Liver (tissue), 9 donors: Measurements from ENCODE around the gene GRAMD1A. TPM values are rescaled to one million over a fixed set of nuclear protein-coding genes. Genes with fewer than 3 reads are reported as not detected.

ENCODE experiments used
- DNase-seq: peaks from one replicate; pipeline ENCODE4 v3.0.0-alpha.2; 2017; ENCODE audit warnings: low spot score
- H3K27ac ChIP-seq, 2 donors: one replicate each; pipeline ENCODE4 v1.7.0; 2013; ENCODE audit warnings: inconsistent platforms in 2 of 2, low read length in 2 of 2, control low read depth in 1 of 2, low read depth in 1 of 2, mild to moderate bottlenecking in 1 of 2
- H3K27me3 ChIP-seq, 4 donors: one replicate each; pipeline versions ENCODE4 v1.6.1 to v1.7.0; 2013; ENCODE audit warnings: low read length in 3 of 4, inconsistent platforms in 1 of 4, mild to moderate bottlenecking in 1 of 4, moderate library complexity in 1 of 4; ENCODE audit not compliant: control insufficient read depth in 4 of 4, insufficient read depth in 4 of 4
- H3K36me3 ChIP-seq, 4 donors: one replicate each; pipeline versions ENCODE4 v1.6.1 to v1.7.0; 2013; ENCODE audit warnings: low read length in 3 of 4, mild to moderate bottlenecking in 3 of 4, low read depth in 1 of 4, moderate library complexity in 1 of 4; ENCODE audit not compliant: control insufficient read depth in 4 of 4, insufficient read depth in 3 of 4
- H3K4me1 ChIP-seq, 4 donors: one replicate each; pipeline versions ENCODE4 v1.6.1 to v1.7.0; 2013; ENCODE audit warnings: low read length in 3 of 4, mild to moderate bottlenecking in 3 of 4, moderate library complexity in 1 of 4; ENCODE audit not compliant: control insufficient read depth in 4 of 4, insufficient read depth in 4 of 4
- H3K4me3 ChIP-seq, 3 donors: one replicate each; pipeline versions ENCODE4 v1.6.1 to v1.7.0; 2013; ENCODE audit warnings: low read length in 3 of 3, control low read depth in 1 of 3, low read depth in 1 of 3, mild to moderate bottlenecking in 1 of 3
- H3K9ac ChIP-seq, 2 donors: one replicate each; pipeline ENCODE4 v1.7.0; 2013; ENCODE audit warnings: low read length in 2 of 2, mild to moderate bottlenecking in 2 of 2, moderate library complexity in 2 of 2, control low read depth in 1 of 2, low read depth in 1 of 2
- H3K9me3 ChIP-seq, 4 donors: one replicate each; pipeline versions ENCODE4 v1.6.1 to v1.7.0; 2013; ENCODE audit warnings: low read length in 3 of 4; ENCODE audit not compliant: control insufficient read depth in 4 of 4
- ATF3 ChIP-seq: IDR thresholded peaks from 2 replicates; pipeline ENCODE4 v1.6.1; 2016; ENCODE audit warnings: antibody characterized with exemption
- CTCF ChIP-seq: fragments of 150-350 bp; IDR thresholded peaks from 2 replicates; pipeline ENCODE4 v1.5.1; 2017; ENCODE audit warnings: improper control_type of control experiment, low read depth, low read length; ENCODE audit not compliant: missing input control
- EGR1 ChIP-seq, 2 donors: IDR thresholded peaks; 2 replicates each; pipeline ENCODE4 v1.6.1; 2016 to 2018; ENCODE audit warnings: antibody characterized with exemption in 2 of 2, low read depth in 2 of 2
- FOXA1 ChIP-seq: IDR thresholded peaks from 2 replicates; pipeline ENCODE4 v1.6.1; 2016; ENCODE audit warnings: antibody characterized with exemption
- FOXA2 ChIP-seq: IDR thresholded peaks from 2 replicates; pipeline ENCODE4 v1.6.1; 2016; ENCODE audit warnings: antibody characterized with exemption
- GABPA ChIP-seq, 2 donors: IDR thresholded peaks in 1 of 2; conservative IDR thresholded peaks in 1 of 2; 2 replicates each; pipeline ENCODE4 v1.6.1; 2016; ENCODE audit warnings: antibody characterized with exemption in 2 of 2, mild to moderate bottlenecking in 1 of 2, moderate library complexity in 1 of 2
- HNF4A ChIP-seq, 2 donors: conservative IDR thresholded peaks; 2 replicates each; pipeline ENCODE4 v1.6.1; 2016; ENCODE audit warnings: antibody characterized with exemption in 2 of 2, mild to moderate bottlenecking in 2 of 2
- HNF4G ChIP-seq: IDR thresholded peaks from 2 replicates; pipeline ENCODE4 v1.6.1; 2016; ENCODE audit warnings: antibody characterized with exemption
- JUND ChIP-seq, 2 donors: IDR thresholded peaks; 2 replicates each; pipeline ENCODE4 v1.6.1; 2016; ENCODE audit warnings: antibody characterized with exemption in 2 of 2
- MAX ChIP-seq: IDR thresholded peaks from 2 replicates; pipeline ENCODE4 v1.6.1; 2016; ENCODE audit warnings: antibody characterized with exemption
- NR2F2 ChIP-seq: IDR thresholded peaks from 2 replicates; pipeline ENCODE4 v1.6.1; 2016; ENCODE audit warnings: antibody characterized with exemption
- RAD21 ChIP-seq, 2 donors: IDR thresholded peaks; 2 replicates each; pipeline ENCODE4 v1.6.1; 2016; ENCODE audit warnings: antibody characterized with exemption in 2 of 2, mild to moderate bottlenecking in 2 of 2
- REST ChIP-seq: IDR thresholded peaks from 2 replicates; pipeline ENCODE4 v1.6.1; 2016; ENCODE audit warnings: antibody characterized with exemption, mild to moderate bottlenecking
- RXRA ChIP-seq, 2 donors: IDR thresholded peaks; 2 replicates each; pipeline ENCODE4 v1.6.1; 2017 to 2018; ENCODE audit warnings: antibody characterized with exemption in 2 of 2, mild to moderate bottlenecking in 1 of 2
- SP1 ChIP-seq: IDR thresholded peaks from 2 replicates; pipeline ENCODE4 v1.6.1; 2018; ENCODE audit warnings: antibody characterized with exemption, mild to moderate bottlenecking
- TAF1 ChIP-seq: conservative IDR thresholded peaks from 2 replicates; pipeline ENCODE4 v1.6.1; 2016; ENCODE audit warnings: antibody characterized with exemption, mild to moderate bottlenecking
- YY1 ChIP-seq: IDR thresholded peaks from 2 replicates; pipeline ENCODE4 v1.6.1; 2016; ENCODE audit warnings: antibody characterized with exemption, mild to moderate bottlenecking
- WGBS: extraction: QIAGEN DNeasy Blood & Tissue Kit; methylation state at CpG from one replicate; pipeline ENCODE4 v1.1.7; 2013; 5-methylcytosine and 5-hydroxymethylcytosine counted together
- polyA plus RNA-seq, 2 donors: library from polyadenylated mRNA; stranded (reverse) in 1 of 2; unstranded in 1 of 2; fragments of 200-250 nt in 1 of 2; fragments of >200 nt in 1 of 2; fragmentation: Nextera tagmentation in 1 of 2; extraction: Ambion mirVana in 1 of 2; gene quantifications; one replicate each; pipeline versions ENCODE4 v1.2.1 to v1.2.3, GENCODE V29; 2013 to 2015
- total RNA-seq, 2 donors: library from RNA; depleted of rRNA; stranded (reverse); fragments of >200 nt; gene quantifications; one replicate each; pipeline ENCODE4 v1.2.3, GENCODE V29; 2014
- TF ChIP-seq, protein P1 (sequence below): IDR thresholded peaks from 2 replicates; pipeline ENCODE4 v1.6.1; 2016; ENCODE audit warnings: antibody characterized with exemption
- donor health status: healthy.
- donor health status: healthy.
- donor health status: healthy.
- donor health status: healthy.
- donor health status: healthy.

GRAMD1A gene
- total and polyA plus RNA-seq, 4 donors = 8.6 to 14.1 (median 11.2) TPM

GRCh38 chr19:35021016-35021415 is 20.9 kb downstream of the GRAMD1A start:
- H3K36me3 ChIP-seq = peaks cover 2 to 47% (median 7%) of the 10 kb centered on the region in 4 donors
- H3K27me3 ChIP-seq = no peaks in the 10 kb centered on the region
- WGBS = 95% methylated on average over 10 of the region's 10 CpGs
- no peak for TF ChIP-seq FOXA1
- no peak for TF ChIP-seq ATF3
- no peak for TF ChIP-seq RXRA (IDR thresholded peaks at IDR 0.05)
- no peak for TF ChIP-seq HNF4G
- no peak for TF ChIP-seq RAD21 (IDR thresholded peaks at IDR 0.05)
- no peak for TF ChIP-seq NR2F2
- TF ChIP-seq JUND (IDR thresholded peaks at IDR 0.05) = no peak
- TF ChIP-seq FOXA2 = no peak
- no peak for TF ChIP-seq GABPA (IDR thresholded peaks at IDR 0.05 in 1 of 2, conservative IDR thresholded peaks at IDR 0.05 in 1 of 2)
- TF ChIP-seq REST = no peak
- TF ChIP-seq, protein P1, sequence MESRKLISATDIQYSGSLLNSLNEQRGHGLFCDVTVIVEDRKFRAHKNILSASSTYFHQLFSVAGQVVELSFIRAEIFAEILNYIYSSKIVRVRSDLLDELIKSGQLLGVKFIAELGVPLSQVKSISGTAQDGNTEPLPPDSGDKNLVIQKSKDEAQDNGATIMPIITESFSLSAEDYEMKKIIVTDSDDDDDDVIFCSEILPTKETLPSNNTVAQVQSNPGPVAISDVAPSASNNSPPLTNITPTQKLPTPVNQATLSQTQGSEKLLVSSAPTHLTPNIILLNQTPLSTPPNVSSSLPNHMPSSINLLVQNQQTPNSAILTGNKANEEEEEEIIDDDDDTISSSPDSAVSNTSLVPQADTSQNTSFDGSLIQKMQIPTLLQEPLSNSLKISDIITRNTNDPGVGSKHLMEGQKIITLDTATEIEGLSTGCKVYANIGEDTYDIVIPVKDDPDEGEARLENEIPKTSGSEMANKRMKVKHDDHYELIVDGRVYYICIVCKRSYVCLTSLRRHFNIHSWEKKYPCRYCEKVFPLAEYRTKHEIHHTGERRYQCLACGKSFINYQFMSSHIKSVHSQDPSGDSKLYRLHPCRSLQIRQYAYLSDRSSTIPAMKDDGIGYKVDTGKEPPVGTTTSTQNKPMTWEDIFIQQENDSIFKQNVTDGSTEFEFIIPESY = no peak
- H3K9me3 ChIP-seq = no peaks in the 10 kb centered on the region
- H3K9ac ChIP-seq = no peak overlapping the region
- no peak overlapping the region for H3K4me3 ChIP-seq
- H3K27ac ChIP-seq = no peak overlapping the region
- DNase-seq = no peak
- H3K4me1 ChIP-seq = no peaks in the 10 kb centered on the region

- H3K27me3 ChIP-seq = no peaks in the 10 kb centered on the region
- WGBS = 97% methylated on average over 25 of the region's 25 CpGs
- no peak overlapping the region for H3K27ac ChIP-seq
- H3K9ac ChIP-seq = no peak overlapping the region
- no peak for DNase-seq
- H3K4me1 ChIP-seq = no peaks in the 10 kb centered on the region
- H3K4me3 ChIP-seq = no peak overlapping the region
- TF ChIP-seq TAF1 = no peak
- TF ChIP-seq FOXA2 = no peak
- no peak for TF ChIP-seq CTCF
- no peak for TF ChIP-seq RXRA (IDR thresholded peaks at IDR 0.05)
- TF ChIP-seq SP1 = no peak
- TF ChIP-seq, protein P1 = no peak
- TF ChIP-seq RAD21 (IDR thresholded peaks at IDR 0.05) = no peak
- no peak for TF ChIP-seq GABPA (IDR thresholded peaks at IDR 0.05 in 1 of 2, conservative IDR thresholded peaks at IDR 0.05 in 1 of 2)
- no peak for TF ChIP-seq JUND (IDR thresholded peaks at IDR 0.05)
- TF ChIP-seq ATF3 = no peak
- TF ChIP-seq NR2F2 = no peak
- no peak for TF ChIP-seq HNF4A (conservative IDR thresholded peaks at IDR 0.05)
- TF ChIP-seq YY1 = no peak
- TF ChIP-seq REST = no peak
- TF ChIP-seq MAX = no peak
- TF ChIP-seq EGR1 (IDR thresholded peaks at IDR 0.05; ENCODE audit: low read depth in 2 of 2) = no peak
- H3K36me3 ChIP-seq = peaks cover 2 to 49% (median 8%) of the 10 kb centered on the region in 4 donors
- H3K9me3 ChIP-seq = no peaks in the 10 kb centered on the region
Observed at GRCh38 chr19:35021596-35021995, 21.5 kb downstream of the GRAMD1A start.
